GM12878 (cell line): ENCODE results near the gene STRBP. TPM values are rescaled to one million over a fixed set of nuclear protein-coding genes. Genes with fewer than 3 reads are reported as not detected.

Experiments
- ATAC-seq: fragments of 200-7000 bp; cut with Tn5 transposase; 3 replicates; pipeline ENCODE4 v1.9.1; 2020; ENCODE audit warnings: mild to moderate bottlenecking, moderate library complexity
- BruUV-seq: library from RNA; stranded (reverse); fragments of 400-500 nt; replicated peaks from 2 replicates; lab custom pipeline; 2021; lab: Mats Ljungman, UMichigan
- CTCF ChIA-PET: fragments of 300-600 bp; sonication (Branson Sonifier 250); formaldehyde crosslinking; extraction: SDS; loops from one replicate; lab custom pipeline; 2021; ENCODE audit warnings: inconsistent platforms; lab: Yijun Ruan, JAX
- POLR2A ChIA-PET: fragments of 350-600 bp; formaldehyde crosslinking; extraction: SDS; loops from one replicate; lab custom pipeline; 2021; ENCODE audit warnings: inconsistent platforms; lab: Charles Lee
- RAD21 ChIA-PET: fragments of 300-600 bp; sonication (Branson Sonifier 250); formaldehyde crosslinking; loops from one replicate; lab custom pipeline; 2023; ENCODE audit warnings: antibody characterized with exemption; ENCODE audit not compliant: unreplicated experiment; lab: Charles Lee
- SMC1A ChIA-PET: fragments of 300-600 bp; sonication (Branson Sonifier 250); formaldehyde crosslinking; loops from one replicate; lab custom pipeline; 2023; ENCODE audit not compliant: unreplicated experiment, uncharacterized antibody; lab: Charles Lee
- DNase-seq: peaks from one replicate; pipeline ENCODE4 v3.0.0-alpha.2; 2011; ENCODE audit warnings: low read depth, low spot score
- FAIRE-seq: peaks from 3 replicates; lab custom pipeline; 2011; peaks lifted over from hg19 to GRCh38; lab: Jason Lieb, UNC
- H2AFZ ChIP-seq: 2 replicates; pipeline ENCODE4 v1.6.0; 2011; ENCODE audit warnings: low read depth, low read length, control low read depth; ENCODE audit not compliant: control insufficient read depth
- H3K27ac ChIP-seq: 2 replicates; pipeline ENCODE4 v1.5.1; 2011; ENCODE audit warnings: control low read depth; ENCODE audit not compliant: control insufficient read depth, insufficient read depth
- H3K27me3 ChIP-seq, 2 experiments: replicated peaks in 1 of 2; 2 replicates each; pipeline versions ENCODE4 v1.6.0 to v1.6.1; 2011; ENCODE audit warnings: low read length in 1 of 2; ENCODE audit not compliant: control insufficient read depth in 2 of 2, insufficient read depth in 2 of 2
- H3K36me3 ChIP-seq, 2 experiments: 2 replicates each; pipeline ENCODE4 v1.5.1; 2011; ENCODE audit warnings: low read length in 1 of 2; ENCODE audit not compliant: control insufficient read depth in 2 of 2, insufficient read depth in 2 of 2
- H3K4me1 ChIP-seq: 2 replicates; pipeline ENCODE4 v1.6.1; 2011; ENCODE audit warnings: mild to moderate bottlenecking, low read length, moderate library complexity, mixed read lengths; ENCODE audit not compliant: control insufficient read depth, insufficient read depth
- H3K4me2 ChIP-seq: 2 replicates; pipeline ENCODE4 v1.6.0; 2011; ENCODE audit warnings: control low read depth; ENCODE audit not compliant: control insufficient read depth, insufficient read depth
- H3K4me3 ChIP-seq: fragments of 200-600 bp; sonication (generic); 2 replicates; pipeline ENCODE4 v1.5.1; 2016
- H3K79me2 ChIP-seq: 2 replicates; pipeline ENCODE4 v1.6.0; 2011; ENCODE audit warnings: low read length; ENCODE audit not compliant: control insufficient read depth, insufficient read depth
- H3K9ac ChIP-seq: 2 replicates; pipeline ENCODE4 v1.8.0; 2011; ENCODE audit warnings: low read length, control low read depth, mixed read lengths; ENCODE audit not compliant: control insufficient read depth, insufficient read depth
- H3K9me3 ChIP-seq: replicated peaks from 3 replicates; pipeline ENCODE4 v1.5.1; 2011; ENCODE audit warnings: mild to moderate bottlenecking, low read length; ENCODE audit not compliant: control insufficient read depth, insufficient read depth
- H4K20me1 ChIP-seq: 2 replicates; pipeline ENCODE4 v1.6.0; 2011; ENCODE audit not compliant: control insufficient read depth, insufficient read depth
- CBX5 ChIP-seq: sonication (generic); IDR thresholded peaks from 2 replicates; pipeline ENCODE4 v1.6.1; 2016; ENCODE audit warnings: low read depth, moderate library complexity, mild to moderate bottlenecking, inconsistent platforms
- CHD2 ChIP-seq: IDR thresholded peaks from 2 replicates; pipeline ENCODE4 v1.6.1; 2011; ENCODE audit warnings: low read depth, low read length, improper control_type of control experiment, borderline replicate concordance
- GATAD2B ChIP-seq: fragments of 450-650 bp; conservative IDR thresholded peaks from 2 replicates; pipeline ENCODE4 v1.6.1; 2017; ENCODE audit warnings: low read depth, mild to moderate bottlenecking, moderate library complexity
- HDGF ChIP-seq: fragments of 450-650 bp; IDR thresholded peaks from 2 replicates; pipeline ENCODE4 v1.6.1; 2016; ENCODE audit warnings: antibody characterized with exemption
- RB1 ChIP-seq: fragments of 450-650 bp; formaldehyde crosslinking; IDR thresholded peaks from 2 replicates; pipeline ENCODE4 v1.6.1; 2017; ENCODE audit warnings: mild to moderate bottlenecking, borderline replicate concordance
- RFX5 ChIP-seq: IDR thresholded peaks from 2 replicates; pipeline ENCODE4 v1.6.1; 2011; ENCODE audit warnings: low read depth, low read length, improper control_type of control experiment
- WRNIP1 ChIP-seq: IDR thresholded peaks from 2 replicates; pipeline ENCODE4 v1.6.1; 2011; ENCODE audit warnings: low read depth, low read length, improper control_type of control experiment, borderline replicate concordance
- ZNF207 ChIP-seq: fragments of 450-650 bp; IDR thresholded peaks from 2 replicates; pipeline ENCODE4 v1.6.1; 2014; ENCODE audit warnings: antibody characterized with exemption, mild to moderate bottlenecking, borderline replicate concordance
- WGBS: methylation state at CpG from one replicate; pipeline ENCODE4 v1.1.6; 2016; ENCODE audit warnings: low lambda C conversion rate; ENCODE audit not compliant: insufficient replicate concordance, insufficient coverage; ENCODE audit errors: missing lambda C conversion rate; 5-methylcytosine and 5-hydroxymethylcytosine counted together
- in situ Hi-C: fragments of 300-500 bp; cut with MboI; formaldehyde crosslinking; loops from 9 replicates; pipeline ENCODE4 v1.14.3; 2018; ENCODE audit warnings: mixed read lengths
- intact Hi-C: fragments of 100-400 bp; cut with micrococcal nuclease; formaldehyde crosslinking; loops from one replicate; pipeline ENCODE4 v1.14.2; 2022; ENCODE audit not compliant: unreplicated experiment
- polyA plus RNA-seq, 11 experiments: library from polyadenylated mRNA; depleted of rRNA in 4 of 11; unstranded in 6 of 11; stranded (reverse) in 5 of 11; fragments of >200 nt; fragmentation: Nextera tagmentation in 4 of 11; fragmentation: Illumina TruSeq in 1 of 11; extraction: Ambion mirVana in 4 of 11; extraction: Trizol in 1 of 11; gene quantifications; 1 replicate in 1 of 11; 2 replicates in 10 of 11; pipeline versions ENCODE4 v1.2.1 to v1.2.3, GENCODE V29; 2011 to 2016; ENCODE audit warnings: inconsistent platforms in 2 of 11, missing spikeins in 2 of 11, low read depth in 1 of 11
- total RNA-seq, 4 experiments: library from RNA; depleted of rRNA in 3 of 4; stranded (reverse); fragments of >200 nt in 3 of 4; fragmentation: Illumina TruSeq in 1 of 4; extraction: Trizol in 1 of 4; gene quantifications; 2 replicates each; pipeline versions ENCODE4 v1.2.1 to v1.2.3, GENCODE V29; 2013 to 2021
- TF ChIP-seq, protein P1 (sequence below), 3 experiments: IDR thresholded peaks in 2 of 3; conservative IDR thresholded peaks in 1 of 3; 2 replicates each; pipeline ENCODE4 v1.5.1; 2011; ENCODE audit warnings: low read depth in 3 of 3, low read length in 3 of 3, mild to moderate bottlenecking in 3 of 3, control low read depth in 2 of 3, moderate library complexity in 2 of 3, inconsistent platforms in 1 of 3, mixed read lengths in 1 of 3; ENCODE audit not compliant: control insufficient read depth in 2 of 3, insufficient read depth in 1 of 3; ENCODE audit errors: extremely low read depth in 1 of 3
- TF ChIP-seq, protein P2 (sequence below): fragments of 450-650 bp; formaldehyde crosslinking; IDR thresholded peaks from 2 replicates; pipeline ENCODE4 v1.4.0; 2020; ENCODE audit warnings: mild to moderate bottlenecking, moderate library complexity
- TF ChIP-seq, protein P3 (sequence below): fragments of 450-650 bp; formaldehyde crosslinking; IDR thresholded peaks from 2 replicates; pipeline ENCODE4 v1.5.0; 2022; ENCODE audit warnings: mild to moderate bottlenecking, missing genetic modification characterization

The STRBP gene
- total and polyA plus RNA-seq, 10 of the 15 experiments (the other 5 are each of a cell fraction or from before 2014, with no cell fraction given): 31.0 to 96.8 (median 71.4) TPM

DNA sequence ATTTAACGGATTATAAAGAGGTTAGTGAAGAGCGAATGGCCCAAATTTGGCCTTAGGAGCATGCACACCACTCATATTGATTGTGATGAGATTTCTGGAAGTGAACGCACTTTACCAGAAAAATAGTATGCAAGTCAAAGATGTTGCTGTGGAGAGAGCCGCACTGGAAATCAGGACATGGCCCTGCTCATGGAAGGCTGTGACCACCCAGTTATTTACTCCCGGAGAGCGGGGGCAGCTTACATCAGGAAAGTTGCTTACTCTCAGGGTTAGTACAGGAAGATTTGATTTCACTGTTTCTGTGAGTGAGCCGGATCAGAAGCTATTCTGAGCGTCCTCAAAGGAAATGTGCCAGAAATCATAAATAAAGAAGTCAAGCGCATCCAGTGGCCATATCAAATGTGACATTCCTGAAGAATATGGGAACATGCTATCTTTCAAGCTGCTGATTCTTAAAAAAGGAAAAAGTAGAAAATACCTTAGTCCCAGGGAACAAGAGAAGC, 42.9 kb upstream of the STRBP start:
- no peak for FAIRE-seq
- Histone ChIP-seq H2AFZ (no peak overlapping the region), H3K36me3 (no peaks in the 10 kb centered on the region), H3K9me3 (no peaks in the 10 kb centered on the region), H3K4me2 (no peak overlapping the region), H3K27me3 (no peaks in the 10 kb centered on the region; a peak in 1 of 4 replicates), H3K9ac (no peak overlapping the region), H3K4me1 (no peaks in the 10 kb centered on the region), H3K4me3 (no peak overlapping the region), H3K27ac (no peak overlapping the region), H4K20me1 (no peaks in the 10 kb centered on the region), H3K79me2 (no peaks in the 10 kb centered on the region)
- ChIA-PET CTCF (interaction anchor here (0.9 kb wide), 1 partner anchor 28 kb away, joined by 3 read pairs; no protein-coding TSS in a partner anchor), SMC1A (interaction anchor here (0.6 kb wide), 1 partner anchor 225 kb away, joined by 3 read pairs; no protein-coding TSS in a partner anchor), POLR2A (no interaction called here), RAD21 (no interaction called here)
- no TSS peak for BruUV-seq
- no peak for ATAC-seq
- intact Hi-C loops (no loop called here), in situ Hi-C loops (no loop called here)
- 83% methylated on average over 9 of the region's 9 CpGs for WGBS
- TF ChIP-seq ZNF207: no peak
- no peak for TF ChIP-seq WRNIP1
- TF ChIP-seq, protein P1, sequence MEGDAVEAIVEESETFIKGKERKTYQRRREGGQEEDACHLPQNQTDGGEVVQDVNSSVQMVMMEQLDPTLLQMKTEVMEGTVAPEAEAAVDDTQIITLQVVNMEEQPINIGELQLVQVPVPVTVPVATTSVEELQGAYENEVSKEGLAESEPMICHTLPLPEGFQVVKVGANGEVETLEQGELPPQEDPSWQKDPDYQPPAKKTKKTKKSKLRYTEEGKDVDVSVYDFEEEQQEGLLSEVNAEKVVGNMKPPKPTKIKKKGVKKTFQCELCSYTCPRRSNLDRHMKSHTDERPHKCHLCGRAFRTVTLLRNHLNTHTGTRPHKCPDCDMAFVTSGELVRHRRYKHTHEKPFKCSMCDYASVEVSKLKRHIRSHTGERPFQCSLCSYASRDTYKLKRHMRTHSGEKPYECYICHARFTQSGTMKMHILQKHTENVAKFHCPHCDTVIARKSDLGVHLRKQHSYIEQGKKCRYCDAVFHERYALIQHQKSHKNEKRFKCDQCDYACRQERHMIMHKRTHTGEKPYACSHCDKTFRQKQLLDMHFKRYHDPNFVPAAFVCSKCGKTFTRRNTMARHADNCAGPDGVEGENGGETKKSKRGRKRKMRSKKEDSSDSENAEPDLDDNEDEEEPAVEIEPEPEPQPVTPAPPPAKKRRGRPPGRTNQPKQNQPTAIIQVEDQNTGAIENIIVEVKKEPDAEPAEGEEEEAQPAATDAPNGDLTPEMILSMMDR (IDR thresholded peaks at IDR 0.05 in 2 of 3, conservative IDR thresholded peaks at IDR 0.05 in 1 of 3; ENCODE audit: control insufficient read depth in 2 of 3, extremely low read depth in 1 of 3, insufficient read depth in 1 of 3, low read depth in 3 of 3, low read length in 3 of 3): no peak
- no peak for TF ChIP-seq RB1
- no peak for TF ChIP-seq RFX5
- no peak for TF ChIP-seq GATAD2B
- TF ChIP-seq, protein P2, sequence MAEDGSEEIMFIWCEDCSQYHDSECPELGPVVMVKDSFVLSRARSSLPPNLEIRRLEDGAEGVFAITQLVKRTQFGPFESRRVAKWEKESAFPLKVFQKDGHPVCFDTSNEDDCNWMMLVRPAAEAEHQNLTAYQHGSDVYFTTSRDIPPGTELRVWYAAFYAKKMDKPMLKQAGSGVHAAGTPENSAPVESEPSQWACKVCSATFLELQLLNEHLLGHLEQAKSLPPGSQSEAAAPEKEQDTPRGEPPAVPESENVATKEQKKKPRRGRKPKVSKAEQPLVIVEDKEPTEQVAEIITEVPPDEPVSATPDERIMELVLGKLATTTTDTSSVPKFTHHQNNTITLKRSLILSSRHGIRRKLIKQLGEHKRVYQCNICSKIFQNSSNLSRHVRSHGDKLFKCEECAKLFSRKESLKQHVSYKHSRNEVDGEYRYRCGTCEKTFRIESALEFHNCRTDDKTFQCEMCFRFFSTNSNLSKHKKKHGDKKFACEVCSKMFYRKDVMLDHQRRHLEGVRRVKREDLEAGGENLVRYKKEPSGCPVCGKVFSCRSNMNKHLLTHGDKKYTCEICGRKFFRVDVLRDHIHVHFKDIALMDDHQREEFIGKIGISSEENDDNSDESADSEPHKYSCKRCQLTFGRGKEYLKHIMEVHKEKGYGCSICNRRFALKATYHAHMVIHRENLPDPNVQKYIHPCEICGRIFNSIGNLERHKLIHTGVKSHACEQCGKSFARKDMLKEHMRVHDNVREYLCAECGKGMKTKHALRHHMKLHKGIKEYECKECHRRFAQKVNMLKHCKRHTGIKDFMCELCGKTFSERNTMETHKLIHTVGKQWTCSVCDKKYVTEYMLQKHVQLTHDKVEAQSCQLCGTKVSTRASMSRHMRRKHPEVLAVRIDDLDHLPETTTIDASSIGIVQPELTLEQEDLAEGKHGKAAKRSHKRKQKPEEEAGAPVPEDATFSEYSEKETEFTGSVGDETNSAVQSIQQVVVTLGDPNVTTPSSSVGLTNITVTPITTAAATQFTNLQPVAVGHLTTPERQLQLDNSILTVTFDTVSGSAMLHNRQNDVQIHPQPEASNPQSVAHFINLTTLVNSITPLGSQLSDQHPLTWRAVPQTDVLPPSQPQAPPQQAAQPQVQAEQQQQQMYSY: no peak
- TF ChIP-seq, protein P3, sequence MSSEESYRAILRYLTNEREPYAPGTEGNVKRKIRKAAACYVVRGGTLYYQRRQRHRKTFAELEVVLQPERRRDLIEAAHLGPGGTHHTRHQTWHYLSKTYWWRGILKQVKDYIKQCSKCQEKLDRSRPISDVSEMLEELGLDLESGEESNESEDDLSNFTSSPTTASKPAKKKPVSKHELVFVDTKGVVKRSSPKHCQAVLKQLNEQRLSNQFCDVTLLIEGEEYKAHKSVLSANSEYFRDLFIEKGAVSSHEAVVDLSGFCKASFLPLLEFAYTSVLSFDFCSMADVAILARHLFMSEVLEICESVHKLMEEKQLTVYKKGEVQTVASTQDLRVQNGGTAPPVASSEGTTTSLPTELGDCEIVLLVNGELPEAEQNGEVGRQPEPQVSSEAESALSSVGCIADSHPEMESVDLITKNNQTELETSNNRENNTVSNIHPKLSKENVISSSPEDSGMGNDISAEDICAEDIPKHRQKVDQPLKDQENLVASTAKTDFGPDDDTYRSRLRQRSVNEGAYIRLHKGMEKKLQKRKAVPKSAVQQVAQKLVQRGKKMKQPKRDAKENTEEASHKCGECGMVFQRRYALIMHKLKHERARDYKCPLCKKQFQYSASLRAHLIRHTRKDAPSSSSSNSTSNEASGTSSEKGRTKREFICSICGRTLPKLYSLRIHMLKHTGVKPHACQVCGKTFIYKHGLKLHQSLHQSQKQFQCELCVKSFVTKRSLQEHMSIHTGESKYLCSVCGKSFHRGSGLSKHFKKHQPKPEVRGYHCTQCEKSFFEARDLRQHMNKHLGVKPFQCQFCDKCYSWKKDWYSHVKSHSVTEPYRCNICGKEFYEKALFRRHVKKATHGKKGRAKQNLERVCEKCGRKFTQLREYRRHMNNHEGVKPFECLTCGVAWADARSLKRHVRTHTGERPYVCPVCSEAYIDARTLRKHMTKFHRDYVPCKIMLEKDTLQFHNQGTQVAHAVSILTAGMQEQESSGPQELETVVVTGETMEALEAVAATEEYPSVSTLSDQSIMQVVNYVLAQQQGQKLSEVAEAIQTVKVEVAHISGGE (CRISPR knock-in tag): no peak
- TF ChIP-seq CBX5: no peak
- TF ChIP-seq CHD2: no peak
- no peak for TF ChIP-seq HDGF
- no peak for DNase-seq
